GM12872 (cell line): ENCODE results near the gene RNF20.

Experiments
- CTCF ChIP-seq: IDR thresholded peaks from 3 replicates; pipeline ENCODE4 v1.5.1; 2011; ENCODE audit warnings: low read depth, mild to moderate bottlenecking, low read length, moderate library complexity; ENCODE audit not compliant: insufficient read depth

The RNF20 gene

GRCh38 chr9:101594796-101595195 is 61.1 kb downstream of the RNF20 start, which contains the start of gene PPP3R2:
Gene PPP3R2 (minus strand): TSS chr9:101594969. CDS start chr9:101594921, 48 bp downstream.
- TF ChIP-seq CTCF: no peak

- TF ChIP-seq CTCF: peak; percentile 68
Measured at GRCh38 chr9:101601904-101602765, 68.5 kb downstream of the RNF20 start.

- no peak for TF ChIP-seq CTCF
Measured at GRCh38 chr9:101604296-101604695, 70.6 kb downstream of the RNF20 start.

GRCh38 chr9:101605547-101605946 is 71.9 kb downstream of the RNF20 start:
- TF ChIP-seq CTCF: no peak
